ENCODE results near the gene GRIN1. TPM values are rescaled to one million over a fixed set of nuclear protein-coding genes. Genes with fewer than 3 reads are reported as not detected.

The GRIN1 gene
- total RNA-seq, 1 experiment from 2014 or later = not detected

DNA sequence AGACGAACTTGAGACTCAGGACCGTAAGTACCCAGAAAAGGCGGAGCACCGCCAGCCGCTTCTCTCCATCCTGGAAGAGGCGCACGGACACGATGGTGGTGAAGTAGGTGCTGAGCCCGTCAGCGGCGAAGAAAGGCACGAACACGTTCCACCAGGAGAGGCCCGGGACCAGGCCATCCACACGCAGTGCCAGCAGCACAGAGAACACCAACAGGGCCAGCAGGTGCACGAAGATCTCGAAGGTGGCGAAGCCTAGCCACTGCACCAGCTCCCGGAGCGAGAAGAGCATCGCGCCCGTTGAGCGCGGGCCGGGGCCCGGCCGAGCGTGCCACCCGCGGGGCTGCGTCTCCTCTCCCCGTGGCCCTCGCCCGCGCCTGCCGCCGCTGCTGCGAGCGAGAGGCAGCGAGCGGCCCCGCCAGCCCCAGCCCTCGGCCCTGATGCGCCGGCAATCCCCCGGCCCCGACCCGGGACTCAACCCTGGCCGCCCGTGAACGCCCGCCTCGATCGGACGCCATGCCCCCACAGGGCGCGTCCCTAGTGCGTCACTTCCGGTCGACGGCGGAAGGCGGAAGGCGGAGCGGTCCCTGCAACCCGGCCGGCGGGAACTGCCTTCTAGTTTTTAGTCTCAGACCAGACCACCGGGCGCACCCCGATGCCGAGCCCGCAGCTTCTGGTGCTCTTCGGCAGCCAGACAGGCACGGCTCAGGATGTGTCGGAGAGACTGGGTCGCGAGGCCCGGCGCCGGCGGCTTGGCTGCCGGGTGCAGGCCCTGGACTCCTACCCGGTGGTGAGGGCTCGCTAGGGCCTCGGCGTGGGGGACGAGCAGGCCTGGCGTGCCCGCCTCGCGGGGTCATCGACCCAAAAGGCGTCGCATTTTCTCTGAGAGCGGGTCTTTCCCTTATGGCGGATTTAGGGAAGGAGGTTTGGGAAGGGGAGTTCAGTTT lies 66.4 kb downstream of the GRIN1 start, which contains the start of the genes NDOR1 and TMEM203:
TSS of gene NDOR1 (plus strand) at position 575 of the 944 bp plus-strand sequence. CDS start at position 653, 78 bp downstream.
TSS of gene TMEM203 (minus strand) at position 523 of the 944 bp plus-strand sequence. CDS start at position 289, 234 bp downstream.
- peak; percentile 77 for DNase-seq (ENCODE audit: low read depth)

DNA sequence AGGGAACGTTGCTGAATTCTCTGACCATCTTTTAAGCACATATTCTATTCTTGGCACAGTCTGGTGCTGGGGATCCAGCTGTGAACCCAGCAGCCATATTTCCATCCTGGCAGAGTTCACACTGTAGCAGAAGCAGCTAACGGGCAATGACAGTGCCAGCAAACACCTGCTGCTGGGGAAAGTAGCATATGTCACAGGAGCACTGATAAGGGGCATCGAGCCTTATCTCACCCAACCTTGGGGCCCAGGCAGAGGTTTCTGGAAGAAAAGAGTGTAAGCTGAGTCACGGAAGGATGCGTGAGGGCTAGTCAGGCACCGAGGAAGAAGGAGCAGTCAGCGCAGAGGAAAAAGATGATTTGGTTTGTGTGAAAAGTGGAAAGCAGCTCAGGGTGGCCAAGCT lies 67.6 kb downstream of the GRIN1 start:
- no peak for DNase-seq (ENCODE audit: low read depth)

DNA sequence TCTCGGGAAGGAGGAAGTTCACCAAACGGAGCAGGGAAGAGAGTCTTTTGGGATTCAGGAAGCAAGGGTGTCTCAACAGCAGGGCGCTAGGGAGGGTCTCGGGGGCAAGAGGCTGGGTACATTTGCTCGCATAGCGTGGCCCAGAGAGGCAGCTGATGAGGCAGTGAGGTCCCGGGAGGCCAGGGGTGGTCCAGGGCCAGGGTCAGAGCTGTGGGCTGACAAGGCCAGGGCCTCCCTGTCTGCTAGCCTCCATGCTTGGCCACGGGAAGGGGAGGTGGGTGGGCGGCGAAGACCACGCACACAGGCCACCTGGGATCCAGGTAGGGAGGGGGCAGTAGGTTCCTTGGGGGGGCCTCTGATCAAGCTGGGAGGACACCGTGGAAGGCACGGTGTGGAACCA lies 72.6 kb downstream of the GRIN1 start:
- no peak for DNase-seq (ENCODE audit: low read depth)

DNA sequence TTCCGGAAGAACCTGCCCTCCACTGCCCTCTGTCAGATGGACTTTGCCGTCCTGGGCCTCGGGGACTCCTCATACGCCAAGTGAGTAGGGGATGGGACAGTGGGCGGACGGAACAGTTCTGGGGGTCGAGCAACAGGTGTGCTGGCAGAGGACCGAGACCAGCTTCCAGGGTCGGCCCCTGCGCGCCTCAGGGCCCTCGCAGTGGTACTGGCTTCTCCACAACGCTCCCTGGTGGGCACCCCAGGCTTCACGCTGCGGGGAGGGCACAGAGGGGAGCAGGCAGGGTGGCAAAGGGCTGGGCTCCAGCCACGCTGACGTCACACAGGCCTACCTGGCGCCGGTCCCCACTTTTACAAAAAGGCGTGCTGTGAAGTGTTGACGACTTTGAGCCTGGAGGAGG lies 73.6 kb downstream of the GRIN1 start:
- DNase-seq (ENCODE audit: low read depth) = no peak

DNA sequence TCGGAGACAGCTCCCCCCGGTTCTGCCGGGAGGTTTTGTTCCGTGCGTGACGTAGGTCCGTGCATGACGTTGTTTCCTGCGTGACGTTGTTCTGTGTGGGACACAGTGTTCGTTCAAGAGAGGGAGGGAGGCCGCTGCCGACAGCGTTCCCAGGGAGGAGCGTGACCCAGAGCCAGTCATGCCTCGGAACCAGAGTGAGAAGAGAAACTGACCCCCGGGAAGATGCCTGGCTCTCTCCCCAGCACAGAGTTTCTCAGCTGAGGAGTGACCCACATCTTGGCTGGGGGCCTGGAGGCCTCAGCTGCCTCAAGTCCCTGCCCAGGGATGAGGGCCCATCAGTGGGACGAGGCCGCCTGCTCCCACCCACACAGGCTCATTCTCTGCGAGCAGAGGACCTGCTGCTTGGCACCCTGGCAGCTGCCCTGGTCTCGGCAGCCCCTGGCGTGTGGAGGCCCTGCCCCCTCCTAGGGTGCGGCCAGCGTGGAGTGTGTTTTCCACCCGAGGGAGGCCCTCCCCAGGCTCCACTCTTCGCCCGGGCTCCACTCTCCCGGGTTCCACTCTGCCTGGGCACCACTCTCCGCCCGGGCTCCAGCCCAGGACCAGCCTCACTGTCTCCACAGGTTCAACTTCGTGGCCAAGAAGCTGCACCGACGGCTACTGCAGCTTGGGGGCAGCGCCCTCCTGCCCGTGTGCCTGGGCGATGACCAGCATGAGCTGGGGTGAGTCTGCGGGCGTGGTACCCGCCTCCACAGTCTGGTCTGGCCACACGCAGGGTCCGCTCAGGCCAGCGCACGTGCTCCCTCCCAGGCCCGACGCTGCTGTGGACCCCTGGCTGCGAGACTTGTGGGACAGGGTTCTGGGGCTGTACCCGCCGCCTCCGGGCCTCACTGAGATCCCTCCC lies 74.5 kb downstream of the GRIN1 start:
- no peak for DNase-seq (ENCODE audit: low read depth)

DNA sequence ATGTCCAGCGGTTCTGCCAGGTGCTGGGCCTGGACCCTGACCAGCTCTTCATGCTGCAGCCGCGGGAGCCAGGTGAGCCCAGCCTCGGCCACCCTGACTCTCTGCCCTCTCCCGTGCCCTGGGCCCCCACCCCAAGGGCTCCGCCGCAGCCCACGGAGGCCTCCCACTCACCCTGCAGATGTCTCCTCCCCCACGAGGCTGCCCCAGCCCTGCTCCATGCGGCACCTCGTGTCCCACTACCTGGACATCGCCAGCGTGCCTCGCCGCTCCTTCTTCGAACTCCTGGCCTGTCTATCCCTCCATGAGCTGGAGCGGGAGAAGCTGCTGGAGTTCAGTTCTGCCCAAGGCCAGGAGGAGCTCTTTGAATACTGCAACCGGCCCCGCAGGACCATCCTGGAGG lies 75.7 kb downstream of the GRIN1 start:
- DNase-seq (ENCODE audit: low read depth) = no peak

DNA sequence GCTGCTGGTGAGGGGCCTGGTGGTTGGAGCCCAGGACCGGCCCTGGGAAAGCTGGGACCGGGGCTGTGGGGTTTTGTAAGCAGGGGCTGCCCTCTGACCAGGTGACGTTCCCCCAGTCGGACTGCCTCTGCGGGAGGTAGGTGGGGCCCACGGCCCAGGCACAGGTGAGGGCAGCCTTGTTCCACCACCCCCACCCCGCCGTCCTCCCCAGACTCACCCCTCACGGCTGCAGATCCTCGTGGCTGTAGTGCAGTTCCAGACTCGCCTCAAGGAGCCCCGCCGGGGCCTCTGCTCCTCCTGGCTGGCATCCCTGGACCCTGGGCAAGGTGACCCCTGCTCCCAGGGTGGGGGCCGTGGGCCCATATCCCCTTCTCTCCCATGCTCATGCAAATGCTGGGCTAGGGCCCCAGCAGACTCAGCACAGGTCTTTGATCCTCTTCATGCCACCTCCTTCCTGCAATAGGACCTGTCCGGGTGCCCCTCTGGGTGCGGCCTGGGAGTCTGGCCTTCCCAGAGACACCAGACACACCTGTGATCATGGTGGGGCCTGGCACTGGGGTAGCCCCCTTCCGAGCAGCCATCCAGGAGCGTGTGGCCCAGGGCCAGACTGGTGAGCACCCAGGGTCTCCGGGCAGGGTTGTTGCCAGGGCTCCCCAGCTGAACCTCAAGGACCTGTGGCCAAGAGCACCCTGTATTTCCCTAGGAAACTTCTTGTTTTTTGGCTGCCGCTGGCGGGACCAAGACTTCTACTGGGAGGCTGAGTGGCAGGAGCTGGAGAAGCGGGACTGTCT lies 76.4 kb downstream of the GRIN1 start:
- no peak for DNase-seq (ENCODE audit: low read depth)

DNA sequence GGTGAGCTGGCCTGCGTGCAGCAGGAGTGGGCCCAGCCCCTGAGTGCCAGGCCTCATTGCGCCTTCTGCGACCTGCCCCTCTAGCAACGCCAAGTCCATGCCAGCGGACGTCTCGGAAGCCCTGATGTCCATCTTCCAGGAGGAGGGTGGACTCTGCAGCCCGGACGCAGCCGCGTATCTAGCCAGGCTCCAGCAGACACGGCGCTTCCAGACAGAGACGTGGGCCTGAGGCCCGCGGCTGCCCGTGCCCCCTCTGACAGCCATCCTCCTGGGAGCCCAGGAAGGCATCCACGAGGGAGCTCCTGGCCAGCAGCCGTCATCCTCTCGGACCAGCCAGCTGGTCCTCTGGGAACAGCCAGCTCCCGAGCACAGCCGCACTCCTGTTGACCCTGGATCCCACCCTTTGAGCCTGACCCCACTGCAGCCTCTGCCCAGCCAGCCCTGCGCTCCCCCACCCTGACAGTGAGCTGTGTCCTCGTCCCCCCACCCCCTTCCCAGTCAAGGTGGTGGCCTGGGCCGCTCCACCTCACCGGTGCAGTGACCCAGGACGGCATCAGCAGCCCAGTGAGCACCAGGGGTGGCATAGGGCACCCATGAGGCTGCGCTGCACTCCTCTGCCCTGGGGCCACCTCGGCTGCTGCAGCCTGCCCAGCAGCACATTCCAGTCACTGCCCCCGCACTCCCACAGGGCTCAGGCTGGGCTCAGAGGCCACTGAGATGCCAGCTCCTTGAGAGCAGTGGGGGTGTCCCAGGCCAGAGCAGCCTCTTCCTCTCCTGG lies 77.4 kb downstream of the GRIN1 start:
- DNase-seq (ENCODE audit: low read depth) = no peak

DNA sequence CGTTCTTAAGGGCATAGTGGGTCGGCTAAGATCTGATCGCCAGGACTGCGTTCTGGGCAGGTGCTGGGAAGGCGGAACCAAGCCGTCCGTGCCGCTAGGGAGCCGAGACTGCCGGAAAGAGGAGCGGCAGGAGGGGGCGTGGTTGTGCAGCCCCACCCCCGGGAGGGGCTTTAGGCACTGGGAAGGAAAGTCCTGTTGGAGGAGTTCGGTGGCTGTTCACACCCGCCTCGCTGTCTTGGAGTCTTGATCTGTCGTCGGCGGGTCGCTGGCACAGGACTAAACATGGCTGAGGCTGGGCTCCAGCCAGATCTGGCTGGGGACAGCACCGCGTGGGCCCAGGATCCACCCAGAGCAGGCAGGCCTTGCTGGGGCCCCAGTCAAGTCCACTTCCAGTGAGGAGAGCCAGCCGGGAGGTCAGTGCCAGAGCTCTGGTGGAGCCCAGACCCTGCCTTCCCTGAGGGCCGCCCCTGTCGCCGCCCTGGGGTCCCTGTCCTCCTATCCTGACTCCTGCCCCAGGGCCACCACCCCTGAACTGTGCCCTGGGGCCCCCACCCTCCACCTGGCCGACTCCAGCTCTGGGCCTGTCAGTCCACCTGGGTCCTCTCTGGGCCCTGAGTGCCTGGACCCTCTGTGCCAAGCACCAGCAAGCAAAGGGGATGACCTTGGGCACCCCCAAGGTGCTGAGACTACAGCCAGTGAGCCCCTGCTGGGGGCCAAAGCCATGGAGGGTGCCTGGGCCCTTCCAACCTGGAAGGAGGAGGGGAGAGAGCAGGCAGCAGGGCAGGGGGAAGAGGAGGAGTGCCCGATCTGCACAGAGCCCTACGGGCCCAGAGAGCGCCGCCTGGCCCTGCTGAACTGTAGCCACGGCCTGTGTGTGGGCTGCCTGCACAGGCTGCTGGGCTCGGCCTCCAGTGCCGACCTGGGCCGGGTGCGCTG lies 78.6 kb downstream of the GRIN1 start:
- DNase-seq (ENCODE audit: low read depth) = no peak

DNA sequence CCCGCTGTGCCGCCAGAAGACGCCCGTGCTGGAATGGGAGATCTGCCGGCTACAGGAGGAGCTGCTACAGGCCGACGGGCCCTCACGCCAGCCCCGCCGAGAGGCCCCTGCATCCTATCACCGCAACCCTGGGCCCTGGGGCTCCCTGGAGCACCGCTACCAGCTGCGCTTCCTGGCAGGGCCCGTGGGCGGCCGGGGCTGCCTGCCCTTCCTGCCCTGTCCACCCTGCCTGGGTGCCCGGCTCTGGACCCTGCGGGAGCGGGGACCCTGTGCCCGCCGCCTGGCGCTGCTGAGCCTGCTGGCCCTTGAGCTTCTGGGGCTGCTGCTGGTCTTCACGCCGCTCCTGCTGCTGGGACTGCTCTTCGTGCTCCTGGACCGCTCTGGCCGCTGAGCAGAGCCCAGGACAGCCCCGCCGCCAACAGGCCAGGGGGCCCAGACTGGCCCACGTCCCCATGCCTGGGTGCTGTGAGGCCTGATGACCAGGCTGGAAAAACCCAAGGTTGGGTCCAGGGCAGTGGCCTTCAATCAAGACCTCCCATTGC lies 79.3 kb downstream of the GRIN1 start:
- DNase-seq (ENCODE audit: low read depth) = no peak

Small RNAs within 50 kb of the gene (small RNA-seq; reads per million reads assigned to genes)
- not detected for gene MIR3621
- not detected for gene RF00153

Other genes with a start within 250 kb of the GRIN1 start
- 171 and 188 TPM in 2 replicates for gene FBXW5, start 194.4 kb upstream of the GRIN1 start, total RNA-seq (2014; rRNA removed; shearing (Covaris generic))
- gene C8G, start 193.9 kb upstream of the GRIN1 start, total RNA-seq (2014; rRNA removed; shearing (Covaris generic)) = 0.47 TPM in 1 of 2 replicates, not detected in the other
- not detected in 2 replicates for gene LCN12, start 186.9 kb upstream of the GRIN1 start, total RNA-seq (2014; rRNA removed; shearing (Covaris generic))
- not detected in 2 replicates for gene PTGDS, start 161.7 kb upstream of the GRIN1 start, total RNA-seq (2014; rRNA removed; shearing (Covaris generic))
- not detected in 2 replicates for gene LCNL1, start 156.2 kb upstream of the GRIN1 start, total RNA-seq (2014; rRNA removed; shearing (Covaris generic))
- gene PAXX, start 146.7 kb upstream of the GRIN1 start, total RNA-seq (2014; rRNA removed; shearing (Covaris generic)) = 68.0 and 77.8 TPM in 2 replicates
- gene CLIC3, start 142.6 kb upstream of the GRIN1 start, total RNA-seq (2014; rRNA removed; shearing (Covaris generic)) = 1.0 and 1.7 TPM in 2 replicates
- 7.5 and 9.0 TPM in 2 replicates for gene ABCA2, start 110.9 kb upstream of the GRIN1 start, total RNA-seq (2014; rRNA removed; shearing (Covaris generic))
- not detected in 2 replicates for gene FUT7, start 107.1 kb upstream of the GRIN1 start, total RNA-seq (2014; rRNA removed; shearing (Covaris generic))
- gene NPDC1, start 93.0 kb upstream of the GRIN1 start, total RNA-seq (2014; rRNA removed; shearing (Covaris generic)) = 31.5 and 39.2 TPM in 2 replicates
- not detected in 2 replicates for gene ENTPD2, start 85.1 kb upstream of the GRIN1 start, total RNA-seq (2014; rRNA removed; shearing (Covaris generic))
- gene SAPCD2, start 68.6 kb upstream of the GRIN1 start, total RNA-seq (2014; rRNA removed; shearing (Covaris generic)) = 58.5 and 69.2 TPM in 2 replicates
- 12.0 and 15.6 TPM in 2 replicates for gene UAP1L1, start 61.6 kb upstream of the GRIN1 start, total RNA-seq (2014; rRNA removed; shearing (Covaris generic))
- gene MAN1B1, start 52.2 kb upstream of the GRIN1 start, total RNA-seq (2014; rRNA removed; shearing (Covaris generic)) = 56.1 and 59.3 TPM in 2 replicates
- 43.8 and 45.5 TPM in 2 replicates for gene DPP7, start 24.4 kb upstream of the GRIN1 start, total RNA-seq (2014; rRNA removed; shearing (Covaris generic))
- not detected in 2 replicates for gene LRRC26, start 30.9 kb downstream of the GRIN1 start, total RNA-seq (2014; rRNA removed; shearing (Covaris generic))
- not detected in 2 replicates for gene TMEM210, start 32.9 kb downstream of the GRIN1 start, total RNA-seq (2014; rRNA removed; shearing (Covaris generic))
- gene ANAPC2, start 49.4 kb downstream of the GRIN1 start, total RNA-seq (2014; rRNA removed; shearing (Covaris generic)) = 18.5 and 27.2 TPM in 2 replicates
- 101 and 138 TPM in 2 replicates for gene SSNA1, start 49.5 kb downstream of the GRIN1 start, total RNA-seq (2014; rRNA removed; shearing (Covaris generic))
- gene TPRN, start 61.6 kb downstream of the GRIN1 start, total RNA-seq (2014; rRNA removed; shearing (Covaris generic)) = 12.0 and 13.6 TPM in 2 replicates
- 63.4 and 65.8 TPM in 2 replicates for gene TMEM203, start 66.5 kb downstream of the GRIN1 start, total RNA-seq (2014; rRNA removed; shearing (Covaris generic))
- 17.9 and 26.2 TPM in 2 replicates for gene NDOR1, start 66.5 kb downstream of the GRIN1 start, total RNA-seq (2014; rRNA removed; shearing (Covaris generic))
- 0.10 and 0.96 TPM in 2 replicates for gene RNF208, start 83.1 kb downstream of the GRIN1 start, total RNA-seq (2014; rRNA removed; shearing (Covaris generic))
- 1.1 and 1.4 TPM in 2 replicates for gene CYSRT1, start 86.0 kb downstream of the GRIN1 start, total RNA-seq (2014; rRNA removed; shearing (Covaris generic))
- not detected in 2 replicates for gene RNF224, start 88.3 kb downstream of the GRIN1 start, total RNA-seq (2014; rRNA removed; shearing (Covaris generic))
- not detected in 2 replicates for gene SLC34A3, start 91.7 kb downstream of the GRIN1 start, total RNA-seq (2014; rRNA removed; shearing (Covaris generic))
- 624 and 993 TPM in 2 replicates for gene TUBB4B, start 102.1 kb downstream of the GRIN1 start, total RNA-seq (2014; rRNA removed; shearing (Covaris generic))
- gene STPG3, start 112.1 kb downstream of the GRIN1 start, total RNA-seq (2014; rRNA removed; shearing (Covaris generic)) = not detected in 2 replicates
- 78.8 and 83.3 TPM in 2 replicates for gene NELFB, start 116.2 kb downstream of the GRIN1 start, total RNA-seq (2014; rRNA removed; shearing (Covaris generic))
- gene TOR4A, start 138.6 kb downstream of the GRIN1 start, total RNA-seq (2014; rRNA removed; shearing (Covaris generic)) = 66.1 and 74.7 TPM in 2 replicates
- 0.30 and 0.90 TPM in 2 replicates for gene NRARP, start 163.1 kb downstream of the GRIN1 start, total RNA-seq (2014; rRNA removed; shearing (Covaris generic))

Measured in HT1080 (cell line).